H1 (cell line): ENCODE data around the gene LPCAT1. TPM values are rescaled to one million over a fixed set of nuclear protein-coding genes. Genes with fewer than 3 reads are reported as not detected.

Experiments used
- CTCF ChIA-PET: fragments of 300-600 bp; sonication (Branson Sonifier 250); formaldehyde crosslinking; loops from one replicate; lab custom pipeline; 2021; ENCODE audit not compliant: partially characterized antibody; lab: Charles Lee
- POLR2A ChIA-PET: fragments of 300-600 bp; sonication (Branson Sonifier 250); formaldehyde crosslinking; loops from one replicate; lab custom pipeline; 2021; ENCODE audit warnings: inconsistent platforms; ENCODE audit not compliant: partially characterized antibody; lab: Charles Lee
- DNase-seq, 2 experiments: peaks; one replicate each; pipeline versions ENCODE4 v3.0.0 to v3.0.0-alpha.2; 2010 to 2022; ENCODE audit warnings: low spot score in 2 of 2, low read depth in 1 of 2, mixed read lengths in 1 of 2
- FAIRE-seq: peaks from 2 replicates; lab custom pipeline; 2011; peaks lifted over from hg19 to GRCh38; lab: Jason Lieb, UNC
- H2AFZ ChIP-seq: 2 replicates; pipeline ENCODE4 v1.8.1; 2012; ENCODE audit warnings: low read length, inconsistent platforms
- H2AK5ac ChIP-seq: 2 replicates; pipeline ENCODE4 v1.6.1; 2013; ENCODE audit warnings: low read depth, low read length
- H2BK120ac ChIP-seq: replicated peaks from 2 replicates; pipeline ENCODE3; 2013; ENCODE audit warnings: low read depth, low read length, inconsistent platforms
- H2BK12ac ChIP-seq: 2 replicates; pipeline ENCODE4 v1.6.1; 2013; ENCODE audit warnings: low read depth, low read length
- H2BK15ac ChIP-seq: 2 replicates; pipeline ENCODE4 v1.6.1; 2013; ENCODE audit warnings: low read length
- H2BK20ac ChIP-seq: 2 replicates; pipeline ENCODE4 v1.6.1; 2013; ENCODE audit warnings: low read length
- H2BK5ac ChIP-seq: 2 replicates; pipeline ENCODE4 v1.6.1; 2013; ENCODE audit warnings: low read depth, low read length
- H3K14ac ChIP-seq: 2 replicates; pipeline ENCODE4 v1.6.1; 2013; ENCODE audit warnings: inconsistent platforms; ENCODE audit not compliant: insufficient read length
- H3K18ac ChIP-seq: 2 replicates; pipeline ENCODE4 v1.6.1; 2013; ENCODE audit warnings: low read length; ENCODE audit errors: extremely low read depth
- H3K23ac ChIP-seq: 2 replicates; pipeline ENCODE4 v1.6.1; 2013; ENCODE audit warnings: inconsistent platforms; ENCODE audit not compliant: insufficient read length
- H3K23me2 ChIP-seq: 2 replicates; pipeline ENCODE4 v1.6.1; 2013; ENCODE audit warnings: low read depth, low read length
- H3K27ac ChIP-seq: 2 replicates; pipeline ENCODE4 v1.6.1; 2011; ENCODE audit warnings: low read depth, low read length, inconsistent platforms
- H3K27me3 ChIP-seq, 4 experiments: replicated peaks in 1 of 4; 1 replicate in 1 of 4; 2 replicates in 3 of 4; pipeline versions ENCODE4 v1.6.1 to v1.8.1; 2011 to 2013; ENCODE audit warnings: low read length in 3 of 4, mild to moderate bottlenecking in 3 of 4, inconsistent platforms in 2 of 4, mixed read lengths in 2 of 4, moderate library complexity in 1 of 4; ENCODE audit not compliant: control insufficient read depth in 3 of 4, insufficient read depth in 3 of 4; ENCODE audit errors: extremely low read depth in 1 of 4
- H3K36me3 ChIP-seq, 4 experiments: 2 replicates each; pipeline versions ENCODE4 v1.6.1 to v1.8.1; 2011 to 2013; ENCODE audit warnings: mild to moderate bottlenecking in 4 of 4, low read length in 3 of 4, moderate library complexity in 2 of 4, control low read depth in 1 of 4, inconsistent platforms in 1 of 4; ENCODE audit not compliant: insufficient read depth in 4 of 4, control insufficient read depth in 2 of 4
- H3K4ac ChIP-seq: replicated peaks from 2 replicates; pipeline ENCODE3; 2013; ENCODE audit warnings: low read length, low read depth, mixed read lengths, inconsistent platforms; ENCODE audit not compliant: insufficient read length
- H3K4me1 ChIP-seq, 4 experiments: replicated peaks in 1 of 4; 1 replicate in 1 of 4; 2 replicates in 3 of 4; pipeline versions ENCODE4 v1.6.1 to v1.8.1; 2011 to 2013; ENCODE audit warnings: low read length in 3 of 4, inconsistent platforms in 2 of 4, mixed read lengths in 1 of 4; ENCODE audit not compliant: insufficient read depth in 4 of 4, control insufficient read depth in 3 of 4
- H3K4me2 ChIP-seq, 2 experiments: 2 replicates each; pipeline versions ENCODE4 v1.6.1 to v1.8.1; 2011 to 2013; ENCODE audit warnings: low read depth in 2 of 2, low read length in 2 of 2, control low read depth in 1 of 2, inconsistent platforms in 1 of 2, mild to moderate bottlenecking in 1 of 2; ENCODE audit not compliant: insufficient read depth in 1 of 2
- H3K4me3 ChIP-seq, 4 experiments: fragments of 200-600, 300-600 bp in 1 of 4; sonication (generic), shearing (Covaris generic), sonication (Bioruptor Twin) in 1 of 4; 2 replicates each; pipeline versions ENCODE4 v1.5.1 to v1.8.1; 2011 to 2016; ENCODE audit warnings: low read length in 4 of 4, low read depth in 3 of 4, control low read depth in 2 of 4, inconsistent platforms in 2 of 4, mild to moderate bottlenecking in 2 of 4, mixed read lengths in 1 of 4, moderate library complexity in 1 of 4; ENCODE audit not compliant: insufficient read depth in 2 of 4; ENCODE audit errors: extremely low read depth in 1 of 4
- H3K56ac ChIP-seq: replicated peaks from 2 replicates; pipeline ENCODE3; 2013; ENCODE audit warnings: low read depth, mild to moderate bottlenecking, mixed read lengths, low read length, inconsistent platforms; ENCODE audit not compliant: insufficient read length
- H3K79me1 ChIP-seq: 2 replicates; pipeline ENCODE4 v1.6.1; 2013; ENCODE audit warnings: low read depth, low read length, control low read depth
- H3K79me2 ChIP-seq, 2 experiments: 2 replicates each; pipeline versions ENCODE4 v1.6.1 to v1.8.1; 2012 to 2013; ENCODE audit warnings: low read length in 2 of 2, mild to moderate bottlenecking in 2 of 2, inconsistent platforms in 1 of 2; ENCODE audit not compliant: insufficient read depth in 2 of 2, control insufficient read depth in 1 of 2
- H3K9ac ChIP-seq, 4 experiments: replicated peaks in 1 of 4; 1 replicate in 1 of 4; 2 replicates in 3 of 4; pipeline versions ENCODE4 v1.6.1 to v1.8.1; 2011 to 2013; ENCODE audit warnings: low read depth in 3 of 4, low read length in 3 of 4, control low read depth in 2 of 4, mild to moderate bottlenecking in 2 of 4, moderate library complexity in 2 of 4, inconsistent platforms in 1 of 4; ENCODE audit errors: extremely low read depth in 1 of 4
- H3K9me3 ChIP-seq, 2 experiments: 2 replicates each; pipeline versions ENCODE4 v1.6.1 to v1.8.1; 2012 to 2013; ENCODE audit warnings: mild to moderate bottlenecking in 2 of 2, moderate library complexity in 2 of 2, control low read depth in 1 of 2, inconsistent platforms in 1 of 2, low read depth in 1 of 2, low read length in 1 of 2, mixed read lengths in 1 of 2; ENCODE audit not compliant: insufficient read depth in 2 of 2
- H4K20me1 ChIP-seq, 2 experiments: replicated peaks in 1 of 2; 2 replicates each; pipeline versions ENCODE3 to v1.8.1; 2011 to 2013; ENCODE audit warnings: inconsistent platforms in 2 of 2, low read length in 2 of 2, mild to moderate bottlenecking in 1 of 2; ENCODE audit not compliant: insufficient read depth in 2 of 2, control insufficient read depth in 1 of 2
- H4K5ac ChIP-seq: 2 replicates; pipeline ENCODE4 v1.6.1; 2013; ENCODE audit warnings: low read length, low read depth, mixed read lengths, inconsistent platforms; ENCODE audit not compliant: insufficient read length
- H4K8ac ChIP-seq: 2 replicates; pipeline ENCODE4 v1.8.0; 2013; ENCODE audit warnings: mild to moderate bottlenecking, moderate library complexity, low read length, inconsistent platforms; ENCODE audit not compliant: insufficient read depth; ENCODE audit errors: extremely low read depth
- H4K91ac ChIP-seq: replicated peaks from 2 replicates; pipeline ENCODE3; 2013; ENCODE audit warnings: low read length, mixed read lengths, inconsistent platforms; ENCODE audit not compliant: insufficient read length
- ATF3 ChIP-seq: IDR thresholded peaks from 2 replicates; pipeline ENCODE4 v1.6.1; 2011; ENCODE audit warnings: low read depth, mild to moderate bottlenecking, low read length; ENCODE audit not compliant: insufficient read depth
- CBX8 ChIP-seq: fragments of 300-800, 300-1000 bp; sonication (generic); IDR thresholded peaks from 2 replicates; pipeline ENCODE4 v1.7.1; 2016; ENCODE audit warnings: low read depth, low read length, borderline replicate concordance
- CTBP2 ChIP-seq: IDR thresholded peaks from 2 replicates; pipeline ENCODE4 v1.7.0; 2011; ENCODE audit warnings: borderline replicate concordance, mild to moderate bottlenecking, moderate library complexity, mixed read lengths, low read length; ENCODE audit not compliant: insufficient read depth, insufficient read length
- GTF2F1 ChIP-seq: IDR thresholded peaks from 2 replicates; pipeline ENCODE4 v1.6.1; 2012; ENCODE audit warnings: low read depth, low read length, improper control_type of control experiment, borderline replicate concordance
- HDAC2 ChIP-seq, 2 experiments: fragments of 300-600 bp in 1 of 2; sonication (generic) in 1 of 2; IDR thresholded peaks; 2 replicates each; pipeline ENCODE4 v1.6.1; 2011 to 2012; ENCODE audit warnings: low read depth in 2 of 2, low read length in 2 of 2, mild to moderate bottlenecking in 2 of 2, moderate library complexity in 2 of 2, borderline replicate concordance in 1 of 2, inconsistent platforms in 1 of 2
- JUND ChIP-seq: IDR thresholded peaks from 2 replicates; pipeline ENCODE4 v1.6.1; 2011; ENCODE audit warnings: mild to moderate bottlenecking, improper control_type of control experiment, low read length
- SIN3A ChIP-seq, 2 experiments: IDR thresholded peaks in 1 of 2; conservative IDR thresholded peaks in 1 of 2; 2 replicates each; pipeline ENCODE4 v1.6.1; 2011 to 2012; ENCODE audit warnings: low read length in 2 of 2, improper control_type of control experiment in 1 of 2, low read depth in 1 of 2, mild to moderate bottlenecking in 1 of 2
- SIX5 ChIP-seq: IDR thresholded peaks from 2 replicates; pipeline ENCODE4 v1.6.1; 2011; ENCODE audit warnings: mild to moderate bottlenecking, low read depth, low read length
- SRF ChIP-seq: IDR thresholded peaks from 2 replicates; pipeline ENCODE4 v1.6.1; 2011; ENCODE audit warnings: mild to moderate bottlenecking, low read depth, low read length, moderate library complexity
- TCF12 ChIP-seq: IDR thresholded peaks from 2 replicates; pipeline ENCODE4 v1.6.1; 2011; ENCODE audit warnings: low read depth, mild to moderate bottlenecking, low read length
- USF2 ChIP-seq: IDR thresholded peaks from 2 replicates; pipeline ENCODE4 v1.6.1; 2011; ENCODE audit warnings: low read length, improper control_type of control experiment
- WGBS, 2 experiments: shearing (Covaris generic) in 1 of 2; methylation state at CpG; one replicate each; pipeline versions ENCODE4 v1.1.6 to v1.1.7; 2013 to 2015; ENCODE audit warnings: low lambda C conversion rate in 2 of 2, mixed read lengths in 2 of 2, inconsistent platforms in 1 of 2, low coverage in 1 of 2, missing lambda C conversion rate in 1 of 2; ENCODE audit not compliant: insufficient replicate concordance in 2 of 2, insufficient coverage in 1 of 2, insufficient read length in 1 of 2; ENCODE audit errors: extremely low coverage in 1 of 2, missing lambda C conversion rate in 1 of 2; 5-methylcytosine and 5-hydroxymethylcytosine counted together
- polyA plus RNA-seq, 7 experiments: library from polyadenylated mRNA; depleted of rRNA in 3 of 7; stranded (reverse) in 5 of 7; unstranded in 2 of 7; fragments of >200 nt in 5 of 7; fragments of 200-250 nt in 2 of 7; gene quantifications; 1 replicate in 5 of 7; 2 replicates in 1 of 7; 4 replicates in 1 of 7; pipeline versions ENCODE4 v1.2.1 to v1.2.3, GENCODE V29; 2011 to 2013; ENCODE audit warnings: missing spikeins in 2 of 7, mixed read lengths in 2 of 7
- total RNA-seq: library from RNA; stranded (reverse); fragmentation: NEBNext Ultra II Directional; extraction: Animal tissue kit (Norgen Biotek cat#: 25700); gene quantifications from 2 replicates; pipeline ENCODE4 v1.2.1, GENCODE V29; 2021

The LPCAT1 gene
- total and polyA plus RNA-seq, 2 of the 8 experiments (the other 6 are each of a cell fraction or from before 2014, with no cell fraction given) = 107 to 260 TPM

GRCh38 chr5:1486271-1486670 lies 37.5 kb downstream of the LPCAT1 start:
- POLR2A ChIA-PET = interaction anchor here (1.2 kb wide), 2 partner anchors 10 to 26 kb away, joined by 4 read pairs; no protein-coding TSS in a partner anchor
- Histone ChIP-seq H3K27me3 (no peaks in the 10 kb centered on the region), H2AK5ac (no peak overlapping the region), H4K5ac (no peak overlapping the region), H2BK5ac (no peak overlapping the region), H4K8ac (no peak overlapping the region), H3K23me2 (no peaks in the 10 kb centered on the region), H2BK15ac (no peak overlapping the region), H3K36me3 (peaks cover 34 to 65% (median 63%) of the 10 kb centered on the region in 4 experiments), H3K79me1 (peaks cover 13% of the 10 kb centered on the region; the same call in 1 of the 2 replicates), H3K14ac (no peak overlapping the region), H4K20me1 (peaks cover 12 to 20% of the 10 kb centered on the region in 2 experiments), H3K79me2 (peaks cover 0 to 4% of the 10 kb centered on the region in 2 experiments; a peak in 1 of 4 replicates), H3K9ac (no peak overlapping the region), H3K4me1 (no peaks in the 10 kb centered on the region), H3K18ac (no peak overlapping the region), H3K23ac (no peak overlapping the region), H4K91ac (no peak overlapping the region), H3K4ac (no peak overlapping the region), H2BK20ac (no peak overlapping the region), H3K9me3 (no peaks in the 10 kb centered on the region), H3K56ac (no peak overlapping the region), H2BK120ac (no peak overlapping the region), H2BK12ac (no peak overlapping the region), H3K27ac (no peak overlapping the region), H3K4me2 (no peak overlapping the region), H2AFZ (no peak overlapping the region), H3K4me3 (no peak overlapping the region)
- 86% methylated on average over 13 of the region's 13 CpGs; no CpG with 5 or more reads in 1 of the 2 experiments for WGBS, 2 experiments
- DNase-seq (no peak), FAIRE-seq (no peak)
- CTCF ChIA-PET = interaction anchor here (0.8 to 1.8 kb wide), 5 partner anchors 8 to 21 kb away, joined by 3 to 7 read pairs (median 4); no protein-coding TSS in a partner anchor
- TF ChIP-seq TCF12 (no peak), JUND (no peak), GTF2F1 (no peak), SRF (no peak), ATF3 (no peak), CBX8 (no peak), USF2 (no peak), SIX5 (no peak), HDAC2 (IDR thresholded peaks at IDR 0.05; ENCODE audit: borderline replicate concordance in 1 of 2, low read depth in 2 of 2, low read length in 2 of 2) (no peak), CTBP2 (no peak), SIN3A (conservative IDR thresholded peaks at IDR 0.05 in 1 of 2, IDR thresholded peaks at IDR 0.05 in 1 of 2; ENCODE audit: low read depth in 1 of 2, low read length in 2 of 2) (no peak)
